ENCODE data around the gene L3MBTL4. TPM values are rescaled to one million over a fixed set of nuclear protein-coding genes. Genes with fewer than 3 reads are reported as not detected.

The L3MBTL4 gene
- total and polyA plus RNA-seq, 7 donors, result 0.04 to 1.3 (median 0.22) TPM

DNA sequence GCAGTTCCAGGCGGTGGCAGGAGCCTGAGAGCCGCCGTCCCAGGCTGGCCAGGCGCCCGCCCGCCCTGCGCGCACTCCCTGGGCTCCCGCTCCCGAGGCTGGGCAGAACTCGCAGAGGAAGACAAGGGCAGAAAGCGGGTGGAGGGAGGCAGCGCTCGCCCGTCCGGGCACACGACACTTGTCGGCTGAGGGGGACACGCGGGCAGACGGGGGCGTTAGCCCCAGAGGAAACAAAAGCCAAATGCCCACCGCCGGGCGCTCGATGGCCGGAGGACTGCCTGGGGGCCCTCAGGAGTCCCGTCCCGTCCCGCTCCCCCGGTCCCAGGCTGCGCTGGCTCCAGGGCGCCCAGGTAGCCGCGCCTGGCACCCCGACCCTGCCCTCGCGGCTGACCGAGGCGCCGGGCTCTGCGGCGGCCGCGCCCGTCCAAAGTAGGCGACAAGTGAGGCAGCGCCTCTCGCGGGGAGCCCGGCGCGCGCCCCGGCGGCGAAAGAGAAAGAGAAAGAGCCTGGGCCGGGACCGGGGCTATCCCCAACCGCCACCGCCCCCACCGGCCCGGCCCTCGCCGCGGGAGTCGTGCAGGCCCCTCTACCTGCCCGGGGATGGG is 491 bp downstream of the L3MBTL4 start:
- Histone ChIP-seq H3K27ac (no peak overlapping the region), H3K27me3 (ENCODE audit: insufficient read depth in 3 of 3, low read length in 2 of 3) (peaks cover 0 to 35% (median 0%) of the 10 kb centered on the region in 3 donors), H3K4me3 (peak overlapping the region; percentile 74), H3K9me3 (no peaks in the 10 kb centered on the region), H3K36me3 (ENCODE audit: insufficient read depth in 1 of 2, low read depth in 1 of 2) (no peaks in the 10 kb centered on the region), H3K4me1 (no peaks in the 10 kb centered on the region)
- WGBS, 3 donors, result 0 to 2% (median 1%) methylated on average over 23 to 68 of the region's 68 CpGs
- ATAC-seq (peak; percentile 47 to 81 (median 76)), DNase-seq (peak; percentile 69 to 76)
- TF ChIP-seq, protein P1, sequence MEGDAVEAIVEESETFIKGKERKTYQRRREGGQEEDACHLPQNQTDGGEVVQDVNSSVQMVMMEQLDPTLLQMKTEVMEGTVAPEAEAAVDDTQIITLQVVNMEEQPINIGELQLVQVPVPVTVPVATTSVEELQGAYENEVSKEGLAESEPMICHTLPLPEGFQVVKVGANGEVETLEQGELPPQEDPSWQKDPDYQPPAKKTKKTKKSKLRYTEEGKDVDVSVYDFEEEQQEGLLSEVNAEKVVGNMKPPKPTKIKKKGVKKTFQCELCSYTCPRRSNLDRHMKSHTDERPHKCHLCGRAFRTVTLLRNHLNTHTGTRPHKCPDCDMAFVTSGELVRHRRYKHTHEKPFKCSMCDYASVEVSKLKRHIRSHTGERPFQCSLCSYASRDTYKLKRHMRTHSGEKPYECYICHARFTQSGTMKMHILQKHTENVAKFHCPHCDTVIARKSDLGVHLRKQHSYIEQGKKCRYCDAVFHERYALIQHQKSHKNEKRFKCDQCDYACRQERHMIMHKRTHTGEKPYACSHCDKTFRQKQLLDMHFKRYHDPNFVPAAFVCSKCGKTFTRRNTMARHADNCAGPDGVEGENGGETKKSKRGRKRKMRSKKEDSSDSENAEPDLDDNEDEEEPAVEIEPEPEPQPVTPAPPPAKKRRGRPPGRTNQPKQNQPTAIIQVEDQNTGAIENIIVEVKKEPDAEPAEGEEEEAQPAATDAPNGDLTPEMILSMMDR (IDR thresholded peaks at IDR 0.05), result no peak
- intact Hi-C loops (cut with DNase I), result no loop called here

DNA sequence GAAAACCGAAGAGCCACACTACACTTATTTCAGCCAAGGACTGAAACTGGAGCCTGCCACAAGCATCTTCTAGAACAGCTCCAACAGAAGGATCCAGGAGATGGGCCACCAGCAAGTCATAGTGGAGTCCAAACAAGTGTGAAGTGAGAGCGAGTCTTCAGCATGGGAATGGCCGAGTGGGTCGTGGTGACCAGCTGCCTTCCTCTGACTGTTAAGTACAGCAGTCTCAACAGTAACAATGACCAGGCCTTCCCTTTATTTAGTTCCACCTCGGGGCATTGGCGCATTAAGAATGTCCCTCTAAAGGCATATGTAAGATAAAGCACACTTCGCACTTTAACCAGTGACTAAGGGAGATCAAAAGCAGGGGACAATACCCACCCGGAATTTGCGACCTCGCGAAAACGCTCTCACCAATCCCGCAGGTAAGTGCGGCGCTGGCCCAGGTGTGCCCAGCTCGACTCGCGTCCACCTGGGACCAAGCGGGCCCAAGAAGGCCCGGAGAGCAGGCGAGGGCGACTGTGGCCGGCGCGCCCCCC is 1.1 kb downstream of the L3MBTL4 start:
- ATAC-seq (no peak), DNase-seq (no peak)
- no peaks in the 10 kb centered on the region for H3K36me3 ChIP-seq (ENCODE audit: insufficient read depth in 1 of 2, low read depth in 1 of 2)
- WGBS, 3 donors, result 20 to 27% (median 26%) methylated on average over 24 to 25 of the region's 25 CpGs
- H3K27ac ChIP-seq, result no peak overlapping the region
- peak overlapping the region; percentile 74 for H3K4me3 ChIP-seq
- peaks cover 0 to 35% (median 0%) of the 10 kb centered on the region in 3 donors for H3K27me3 ChIP-seq (ENCODE audit: insufficient read depth in 3 of 3, low read length in 2 of 3)
- TF ChIP-seq, protein P1 (IDR thresholded peaks at IDR 0.05), result no peak
- H3K4me1 ChIP-seq, result no peaks in the 10 kb centered on the region
- no peaks in the 10 kb centered on the region for H3K9me3 ChIP-seq
- intact Hi-C loops (cut with DNase I), result no loop called here

DNA sequence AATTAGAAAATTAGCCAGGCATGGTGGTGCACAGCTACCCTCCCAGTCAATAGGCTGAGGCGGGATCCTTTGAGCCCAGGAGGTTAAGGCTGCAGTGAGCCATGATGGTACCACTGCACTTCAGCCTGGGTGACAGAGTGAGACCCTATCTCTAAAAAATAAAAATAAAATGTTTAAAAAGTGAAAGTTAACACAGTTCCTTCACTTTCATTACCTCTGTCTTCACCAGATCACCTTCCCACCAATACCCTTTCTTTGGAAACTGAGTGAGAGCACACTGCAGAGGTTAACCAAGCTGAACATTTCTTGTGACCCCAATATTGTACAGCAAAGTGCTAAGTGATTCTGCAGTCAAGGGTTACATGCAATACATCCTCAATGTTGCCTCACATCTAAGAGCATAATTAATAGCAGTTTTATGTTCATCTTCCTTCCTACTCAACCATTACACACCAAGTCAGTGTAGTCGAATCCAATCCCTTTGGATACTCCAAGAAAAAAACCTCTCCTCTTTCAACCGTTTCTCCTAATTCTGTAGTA is 1.7 kb downstream of the L3MBTL4 start:
- Histone ChIP-seq H3K4me1 (no peaks in the 10 kb centered on the region), H3K9me3 (no peaks in the 10 kb centered on the region), H3K36me3 (ENCODE audit: insufficient read depth in 1 of 2, low read depth in 1 of 2) (no peaks in the 10 kb centered on the region), H3K27me3 (ENCODE audit: insufficient read depth in 3 of 3, low read length in 2 of 3) (peaks cover 0 to 35% (median 0%) of the 10 kb centered on the region in 3 donors), H3K4me3 (no peak overlapping the region), H3K27ac (no peak overlapping the region)
- 75 to 85% (median 76%) methylated on average over 3 of the region's 3 CpGs for WGBS, 3 donors
- intact Hi-C loops (cut with DNase I), result no loop called here
- ATAC-seq, result no peak
- no peak for DNase-seq
- TF ChIP-seq, protein P1 (IDR thresholded peaks at IDR 0.05), result no peak

DNA sequence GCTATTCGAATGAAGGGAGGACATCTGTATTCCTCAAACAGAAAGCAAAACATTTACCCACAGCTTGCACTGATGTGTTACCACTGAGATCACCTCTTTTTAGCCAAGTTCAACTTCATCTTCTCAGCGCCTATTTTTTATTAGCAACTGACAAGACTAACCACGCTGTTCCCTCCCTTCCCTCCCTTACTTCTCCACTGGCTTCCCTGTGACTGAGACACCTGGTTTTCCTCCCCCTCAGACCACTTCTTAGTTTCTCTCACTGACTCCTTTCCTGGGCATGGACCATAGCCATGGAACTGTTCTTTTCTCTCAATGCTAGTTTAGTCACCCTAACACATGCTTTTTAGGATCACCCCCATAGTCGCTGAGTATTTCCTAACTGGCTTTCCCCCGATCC is 3.3 kb downstream of the L3MBTL4 start:
- 54 to 68% (median 60%) methylated on average over 5 of the region's 5 CpGs for WGBS, 3 donors
- no peak for DNase-seq
- H3K9me3 ChIP-seq, result no peaks in the 10 kb centered on the region
- H3K27me3 ChIP-seq (ENCODE audit: insufficient read depth in 3 of 3, low read length in 2 of 3), result peaks cover 0 to 33% (median 0%) of the 10 kb centered on the region in 3 donors
- TF ChIP-seq, protein P1 (IDR thresholded peaks at IDR 0.05), result no peak
- no peak overlapping the region for H3K4me3 ChIP-seq
- no peak overlapping the region for H3K27ac ChIP-seq
- no peaks in the 10 kb centered on the region for H3K36me3 ChIP-seq (ENCODE audit: insufficient read depth in 1 of 2, low read depth in 1 of 2)
- intact Hi-C loops (cut with DNase I), result no loop called here
- no peak for ATAC-seq
- H3K4me1 ChIP-seq, result no peaks in the 10 kb centered on the region
